ENCODE measurements around the gene PEF1.

The PEF1 gene, protein sequence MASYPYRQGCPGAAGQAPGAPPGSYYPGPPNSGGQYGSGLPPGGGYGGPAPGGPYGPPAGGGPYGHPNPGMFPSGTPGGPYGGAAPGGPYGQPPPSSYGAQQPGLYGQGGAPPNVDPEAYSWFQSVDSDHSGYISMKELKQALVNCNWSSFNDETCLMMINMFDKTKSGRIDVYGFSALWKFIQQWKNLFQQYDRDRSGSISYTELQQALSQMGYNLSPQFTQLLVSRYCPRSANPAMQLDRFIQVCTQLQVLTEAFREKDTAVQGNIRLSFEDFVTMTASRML

GRCh38 chr1:31644560-31645273 is at the start of gene PEF1:
Gene PEF1 (minus strand): TSS chr1:31644876. CDS start chr1:31644864, 12 bp downstream.
- peak; percentile 96 for DNase-seq (ENCODE audit: low spot score)

DNA sequence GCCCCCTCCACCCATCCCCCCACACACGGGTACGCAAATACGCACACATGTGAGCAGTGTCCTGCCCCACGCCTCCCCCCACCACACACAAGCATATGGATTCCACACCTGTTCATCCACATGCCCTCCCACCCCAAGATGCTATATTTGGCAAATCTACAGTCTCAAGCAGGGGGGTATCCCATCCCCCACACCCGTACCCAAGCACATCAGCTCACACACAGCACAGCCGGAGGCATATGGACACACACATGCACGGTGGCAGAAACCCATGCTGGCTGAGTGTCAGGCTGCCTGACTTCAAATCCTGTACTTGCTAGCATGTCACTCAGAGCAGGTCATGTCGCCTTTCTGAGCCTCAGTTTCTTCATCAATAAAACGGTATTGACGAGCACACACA is 48.6 kb upstream of the PEF1 start:
- DNase-seq (ENCODE audit: low spot score) = no peak

DNA sequence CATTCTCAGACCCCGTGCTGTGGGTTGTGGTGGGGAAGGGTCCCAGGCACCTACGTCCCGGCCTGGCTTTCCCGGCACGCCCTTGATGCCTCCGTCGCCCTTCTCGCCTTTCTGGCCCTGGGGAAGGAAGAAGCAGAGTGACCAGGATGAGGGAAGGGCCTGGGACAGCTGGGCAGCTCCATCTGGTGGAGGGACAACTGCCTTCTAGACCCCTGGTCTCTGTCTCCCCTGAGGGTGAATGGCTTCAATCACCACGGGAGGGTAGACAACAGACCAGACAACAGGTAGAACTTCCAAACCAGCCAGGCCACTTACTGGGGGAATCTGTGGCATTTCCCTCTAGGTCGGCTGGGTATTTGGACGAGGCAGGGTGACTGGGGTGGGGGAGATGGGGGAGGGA is 47.3 kb upstream of the PEF1 start:
- DNase-seq (ENCODE audit: low spot score) = no peak

GRCh38 chr1:31691446-31691845 is 46.8 kb upstream of the PEF1 start:
- no peak for DNase-seq (ENCODE audit: low spot score)

GRCh38 chr1:31690921-31691320 is 46.2 kb upstream of the PEF1 start:
- peak; percentile 47 for DNase-seq (ENCODE audit: low spot score)

- peak; percentile 95 for DNase-seq (ENCODE audit: low spot score)
Measured at GRCh38 chr1:31689854-31690253, 45.2 kb upstream of the PEF1 start.

DNA sequence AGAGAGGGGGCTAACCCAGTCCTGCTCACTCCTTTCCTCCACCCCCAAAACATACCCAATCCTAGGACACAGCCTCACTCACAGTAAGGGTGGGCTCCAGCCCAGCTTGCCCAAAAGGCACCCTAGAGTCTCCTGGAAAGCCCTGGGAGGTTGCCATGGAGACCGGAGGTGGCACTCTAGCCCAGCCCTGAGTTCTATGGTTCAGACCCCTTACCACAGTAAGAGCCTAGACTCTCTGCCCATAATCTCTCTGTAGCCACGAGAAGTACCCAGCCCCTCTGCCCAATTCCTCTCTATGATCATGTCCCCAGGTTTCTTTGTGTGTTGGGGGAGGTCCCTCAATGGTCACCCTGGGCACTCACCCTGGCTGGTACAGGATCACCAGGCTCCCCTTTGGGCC is 44.7 kb upstream of the PEF1 start:
- peak; percentile 45 for DNase-seq (ENCODE audit: low spot score)

DNA sequence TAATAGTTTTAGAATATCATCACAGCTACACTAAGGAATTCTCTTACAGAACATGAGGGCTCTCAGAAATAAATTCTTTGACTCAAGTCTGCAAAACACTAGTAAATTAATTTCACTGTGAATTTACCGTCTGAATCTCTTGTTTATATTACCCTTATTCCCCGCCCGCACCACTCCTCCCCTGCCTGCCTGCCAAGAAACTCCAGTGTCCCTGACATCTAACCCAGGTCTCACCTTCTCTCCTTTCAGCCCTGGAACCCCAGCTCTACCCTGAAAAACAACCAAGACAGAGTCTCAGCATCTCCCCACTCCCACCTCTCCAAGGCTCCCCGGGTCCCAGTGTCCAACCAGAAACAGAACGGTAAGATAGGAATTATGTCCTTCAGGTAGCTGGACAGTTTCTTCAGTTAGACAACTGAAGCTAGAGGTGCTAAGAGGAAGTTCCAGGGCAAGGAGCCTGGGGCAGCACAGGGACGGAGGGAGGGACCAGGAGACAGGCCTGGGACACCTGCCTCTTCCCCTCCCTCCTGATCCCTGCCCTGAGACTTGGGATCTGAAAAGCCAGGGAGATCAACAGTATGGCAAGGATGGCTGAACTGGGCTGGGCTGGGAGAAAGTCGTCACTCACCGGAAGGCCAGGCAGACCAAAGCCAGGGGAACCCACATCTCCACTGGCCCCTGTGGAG is 43.7 kb upstream of the PEF1 start:
- no peak for DNase-seq (ENCODE audit: low spot score)

GRCh38 chr1:31687601-31688000 is 42.9 kb upstream of the PEF1 start:
- no peak for DNase-seq (ENCODE audit: low spot score)

DNA sequence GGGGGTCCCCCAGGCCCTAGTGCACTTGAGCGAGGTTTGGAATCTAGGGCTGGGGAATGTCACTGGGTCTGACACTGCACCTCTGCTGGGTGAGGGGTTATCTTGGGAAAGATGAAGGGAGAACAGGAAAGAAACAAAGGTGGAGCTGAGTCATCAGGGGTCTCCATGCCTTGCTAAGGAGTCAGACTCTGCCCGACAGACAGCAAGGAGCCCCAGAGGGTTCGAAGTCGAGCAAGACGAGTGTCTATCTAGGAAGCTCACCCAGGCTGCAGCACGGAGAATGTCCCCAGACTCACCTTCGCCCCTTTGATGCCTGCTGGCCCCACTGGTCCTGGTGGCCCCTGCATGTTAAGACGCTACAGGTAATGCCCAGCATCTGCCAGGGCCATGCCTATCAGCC is 41.1 kb upstream of the PEF1 start:
- no peak for DNase-seq (ENCODE audit: low spot score)

- no peak for DNase-seq (ENCODE audit: low spot score)
Measured at GRCh38 chr1:31683997-31684396, 39.3 kb upstream of the PEF1 start.

GRCh38 chr1:31681415-31681814 is 36.7 kb upstream of the PEF1 start:
- DNase-seq (ENCODE audit: low spot score) = no peak

GRCh38 chr1:31679676-31680230 is 35.1 kb upstream of the PEF1 start:
- no peak for DNase-seq (ENCODE audit: low spot score)

GRCh38 chr1:31679091-31679490 is 34.4 kb upstream of the PEF1 start:
- DNase-seq (ENCODE audit: low spot score) = no peak

DNA sequence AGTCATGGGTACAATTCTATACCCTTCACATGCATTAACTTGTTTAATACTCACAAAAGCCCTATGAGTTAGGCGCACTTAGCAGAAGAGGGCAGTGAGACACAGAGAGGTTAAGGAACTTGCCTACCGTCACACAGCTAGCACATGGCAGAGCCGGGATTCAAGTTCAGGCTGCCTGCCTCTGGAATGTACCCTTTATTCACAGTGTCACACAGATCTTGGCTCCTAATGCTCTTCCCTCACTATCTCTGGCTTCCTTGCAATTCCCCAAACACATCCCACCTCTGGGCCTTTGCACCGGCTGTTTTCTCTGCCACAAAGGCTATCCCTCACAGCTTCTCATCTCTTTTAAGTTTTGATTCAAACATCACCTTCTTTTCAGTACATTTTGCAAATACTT is 34.0 kb upstream of the PEF1 start:
- no peak for DNase-seq (ENCODE audit: low spot score)

- DNase-seq (ENCODE audit: low spot score) = no peak
Measured at GRCh38 chr1:31677949-31678348, 33.3 kb upstream of the PEF1 start.

- DNase-seq (ENCODE audit: low spot score) = no peak
Measured at GRCh38 chr1:31677401-31677800, 32.7 kb upstream of the PEF1 start.

DNA sequence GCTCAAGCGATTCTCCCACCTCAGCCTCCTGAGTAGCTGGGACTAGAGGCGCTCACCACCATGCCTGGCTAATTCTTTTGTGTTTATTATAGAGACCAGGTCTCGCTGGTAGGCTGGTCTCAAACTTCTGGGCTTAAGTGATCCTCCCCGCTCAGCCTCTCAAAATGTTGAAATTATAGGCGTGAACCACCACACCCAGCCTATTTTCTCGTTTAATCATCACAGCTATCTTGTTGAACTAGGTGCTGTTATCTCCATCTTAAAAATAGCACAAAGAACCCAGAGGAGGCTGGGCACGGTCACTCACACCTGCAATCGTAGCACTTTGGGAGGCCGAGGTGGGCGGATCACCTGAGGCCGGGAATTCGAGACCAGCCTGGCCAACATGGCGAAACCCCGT is 31.1 kb upstream of the PEF1 start:
- DNase-seq (ENCODE audit: low spot score) = no peak

GRCh38 chr1:31675161-31675560 is 30.5 kb upstream of the PEF1 start:
- DNase-seq (ENCODE audit: low spot score) = no peak

- no peak for DNase-seq (ENCODE audit: low spot score)
Measured at GRCh38 chr1:31674626-31675025, 29.9 kb upstream of the PEF1 start.

GRCh38 chr1:31673433-31673832 is 28.8 kb upstream of the PEF1 start:
- DNase-seq (ENCODE audit: low spot score) = no peak

DNA sequence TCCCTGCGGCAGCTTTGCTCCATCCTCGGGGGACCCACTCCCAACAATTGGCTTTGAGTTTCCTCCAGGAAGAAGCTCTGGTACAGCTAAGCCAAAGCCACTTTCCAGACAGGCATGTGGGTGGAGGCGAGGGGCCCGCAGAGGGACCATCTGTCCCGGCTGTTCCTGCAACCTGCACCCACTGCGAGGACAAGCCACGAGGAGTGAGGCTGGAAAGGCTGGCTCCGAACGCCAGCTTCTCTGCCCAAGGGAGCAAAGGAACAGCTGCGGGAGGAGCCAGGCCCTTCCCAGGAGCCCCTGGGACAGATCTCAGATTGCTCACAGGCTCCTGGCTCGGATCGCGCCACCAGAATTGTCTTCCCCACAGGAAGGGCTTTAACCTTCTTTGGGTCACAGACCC is 28.3 kb upstream of the PEF1 start:
- DNase-seq (ENCODE audit: low spot score) = no peak
